ENCODE data around the gene PDE8A. TPM values are rescaled to one million over a fixed set of nuclear protein-coding genes. Genes with fewer than 3 reads are reported as not detected.

PDE8A gene
- total RNA-seq, 1 donor: 16.8 TPM

DNA sequence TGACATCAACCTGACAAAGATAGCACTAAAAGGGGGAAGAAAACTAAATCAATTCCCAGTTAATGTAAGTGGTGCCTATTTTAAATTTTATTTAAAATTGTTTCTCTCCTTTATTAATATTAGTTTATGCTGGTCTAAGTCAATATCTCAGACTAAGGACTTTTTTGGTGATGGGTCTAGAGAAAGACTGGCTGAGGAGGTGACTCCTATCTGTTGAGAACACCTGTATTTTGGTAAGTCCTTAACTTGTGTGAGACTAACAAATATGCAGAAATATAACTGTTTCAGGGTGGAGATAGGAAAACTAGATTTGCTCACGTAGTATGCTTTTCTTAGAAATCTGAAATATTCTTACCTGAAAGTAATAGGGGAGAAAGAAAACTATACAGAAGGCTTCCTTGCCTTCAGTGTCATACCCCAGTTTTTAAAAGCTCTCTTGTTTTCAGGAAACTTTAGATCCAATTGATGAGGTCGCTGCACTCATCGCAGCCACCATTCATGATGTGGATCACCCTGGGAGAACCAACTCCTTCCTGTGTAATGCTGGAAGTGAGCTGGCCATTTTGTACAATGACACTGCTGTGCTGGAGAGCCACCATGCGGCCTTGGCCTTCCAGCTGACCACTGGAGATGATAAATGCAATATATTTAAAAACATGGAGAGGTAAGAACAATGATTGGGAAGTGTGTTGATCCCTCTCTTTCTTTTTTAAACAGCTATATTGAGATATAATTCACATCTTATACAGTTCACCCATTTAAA is 138.9 kb downstream of the PDE8A start:
- no peak for DNase-seq (ENCODE audit: low read depth)
- H3K4me3 ChIP-seq (ENCODE audit: low read depth, low read length): no peak overlapping the region
- TF ChIP-seq, protein P1, sequence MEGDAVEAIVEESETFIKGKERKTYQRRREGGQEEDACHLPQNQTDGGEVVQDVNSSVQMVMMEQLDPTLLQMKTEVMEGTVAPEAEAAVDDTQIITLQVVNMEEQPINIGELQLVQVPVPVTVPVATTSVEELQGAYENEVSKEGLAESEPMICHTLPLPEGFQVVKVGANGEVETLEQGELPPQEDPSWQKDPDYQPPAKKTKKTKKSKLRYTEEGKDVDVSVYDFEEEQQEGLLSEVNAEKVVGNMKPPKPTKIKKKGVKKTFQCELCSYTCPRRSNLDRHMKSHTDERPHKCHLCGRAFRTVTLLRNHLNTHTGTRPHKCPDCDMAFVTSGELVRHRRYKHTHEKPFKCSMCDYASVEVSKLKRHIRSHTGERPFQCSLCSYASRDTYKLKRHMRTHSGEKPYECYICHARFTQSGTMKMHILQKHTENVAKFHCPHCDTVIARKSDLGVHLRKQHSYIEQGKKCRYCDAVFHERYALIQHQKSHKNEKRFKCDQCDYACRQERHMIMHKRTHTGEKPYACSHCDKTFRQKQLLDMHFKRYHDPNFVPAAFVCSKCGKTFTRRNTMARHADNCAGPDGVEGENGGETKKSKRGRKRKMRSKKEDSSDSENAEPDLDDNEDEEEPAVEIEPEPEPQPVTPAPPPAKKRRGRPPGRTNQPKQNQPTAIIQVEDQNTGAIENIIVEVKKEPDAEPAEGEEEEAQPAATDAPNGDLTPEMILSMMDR (IDR thresholded peaks at IDR 0.05; ENCODE audit: insufficient read depth, low read depth, low read length): no peak

DNA sequence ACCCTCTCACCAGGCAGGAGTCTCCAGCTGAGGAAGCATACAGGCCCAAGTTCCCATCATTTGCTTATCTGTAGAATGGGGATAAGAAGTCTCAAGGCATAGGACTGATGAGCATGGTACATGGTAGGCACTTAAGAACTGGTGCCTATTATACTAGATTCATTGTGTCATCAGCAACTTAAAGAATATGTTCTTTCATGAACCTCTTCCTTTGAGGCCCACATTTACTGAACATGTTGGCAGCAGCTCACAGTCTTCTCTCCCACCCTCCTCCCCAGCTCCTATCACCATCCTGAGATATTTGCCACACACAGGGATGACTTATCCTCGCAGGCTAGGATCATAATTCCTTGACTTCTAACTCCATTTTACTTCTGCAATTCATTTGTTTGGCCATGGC is 142.5 kb downstream of the PDE8A start:
- TF ChIP-seq, protein P1 (IDR thresholded peaks at IDR 0.05; ENCODE audit: insufficient read depth, low read depth, low read length): no peak
- no peak overlapping the region for H3K4me3 ChIP-seq (ENCODE audit: low read depth, low read length)
- DNase-seq (ENCODE audit: low read depth): no peak

DNA sequence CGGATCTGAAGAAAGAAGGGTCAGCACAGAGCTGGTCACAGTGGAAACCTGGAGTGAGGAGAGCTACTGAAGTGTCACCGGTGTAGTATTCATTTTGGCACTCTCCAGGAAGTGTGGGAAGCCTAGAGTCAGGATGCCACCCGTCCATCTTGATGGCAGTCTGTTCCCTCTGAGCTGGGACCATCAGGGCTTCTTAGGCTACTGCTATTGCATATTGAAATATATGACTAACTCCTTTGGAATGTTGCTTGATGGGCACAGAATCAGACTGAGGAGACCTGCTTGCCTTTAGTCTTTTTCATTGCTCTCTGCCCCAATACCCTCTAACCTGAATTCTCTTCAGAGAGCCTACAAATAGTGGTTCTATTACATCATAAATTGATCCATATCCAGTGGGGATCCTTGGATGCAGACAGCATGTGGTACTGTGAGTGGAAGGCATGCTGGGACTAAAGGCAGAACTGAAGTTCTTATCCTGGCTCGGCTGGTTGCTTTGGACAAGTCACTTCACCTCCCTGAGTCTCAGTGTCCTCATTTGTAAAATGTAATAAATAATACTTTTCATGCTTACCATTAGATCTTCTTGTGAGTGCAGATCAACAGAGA is 143.5 kb downstream of the PDE8A start:
- TF ChIP-seq, protein P1 (IDR thresholded peaks at IDR 0.05; ENCODE audit: insufficient read depth, low read depth, low read length): no peak
- DNase-seq (ENCODE audit: low read depth): peak; percentile 33
- no peak overlapping the region for H3K4me3 ChIP-seq (ENCODE audit: low read depth, low read length)

DNA sequence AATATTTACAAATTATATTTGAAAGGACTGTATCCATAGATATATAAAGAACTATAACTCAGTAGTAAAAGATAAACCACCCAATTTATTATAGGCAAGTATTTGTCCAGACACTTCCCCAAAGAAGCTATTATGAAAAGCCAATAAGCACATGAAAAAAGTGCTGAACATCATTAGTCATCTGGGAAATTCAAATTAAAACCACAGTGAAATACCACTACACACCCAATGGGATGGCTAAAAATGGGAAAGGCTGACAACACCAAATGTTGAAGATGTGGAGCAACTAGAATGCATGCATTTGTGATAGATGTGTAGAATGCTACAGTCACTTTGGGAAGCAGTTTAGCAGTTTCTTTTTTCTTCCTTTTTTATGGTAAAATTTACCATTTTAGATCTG is 147.0 kb downstream of the PDE8A start:
- no peak for DNase-seq (ENCODE audit: low read depth)

DNA sequence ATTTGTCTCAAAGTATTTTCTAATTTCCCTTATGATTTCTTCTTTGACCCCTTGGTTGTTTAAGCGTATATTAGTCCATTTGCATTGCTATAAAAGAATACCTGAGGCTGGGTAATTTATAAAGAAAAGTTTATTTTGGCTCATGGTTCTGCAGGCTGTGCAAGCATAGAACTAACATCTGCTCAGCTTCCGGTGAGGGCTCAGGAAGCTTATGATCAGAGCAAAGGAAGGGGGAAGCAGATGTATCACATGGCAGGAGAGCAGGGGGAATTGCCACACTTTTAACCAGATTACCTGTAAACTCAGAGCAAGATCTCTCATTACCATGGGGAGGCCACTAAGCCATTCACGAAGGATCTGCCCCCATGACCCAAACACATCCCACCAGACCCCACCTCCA is 148.2 kb downstream of the PDE8A start:
- H3K4me3 ChIP-seq (ENCODE audit: low read depth, low read length): no peak overlapping the region
- TF ChIP-seq, protein P1 (IDR thresholded peaks at IDR 0.05; ENCODE audit: insufficient read depth, low read depth, low read length): no peak
- no peak for DNase-seq (ENCODE audit: low read depth)

More for the DNA sequence above, 147.0 kb downstream of the PDE8A start:
- no peak overlapping the region for H3K4me3 ChIP-seq (ENCODE audit: low read depth, low read length)
- TF ChIP-seq, protein P1 (IDR thresholded peaks at IDR 0.05; ENCODE audit: insufficient read depth, low read depth, low read length): no peak

DNA sequence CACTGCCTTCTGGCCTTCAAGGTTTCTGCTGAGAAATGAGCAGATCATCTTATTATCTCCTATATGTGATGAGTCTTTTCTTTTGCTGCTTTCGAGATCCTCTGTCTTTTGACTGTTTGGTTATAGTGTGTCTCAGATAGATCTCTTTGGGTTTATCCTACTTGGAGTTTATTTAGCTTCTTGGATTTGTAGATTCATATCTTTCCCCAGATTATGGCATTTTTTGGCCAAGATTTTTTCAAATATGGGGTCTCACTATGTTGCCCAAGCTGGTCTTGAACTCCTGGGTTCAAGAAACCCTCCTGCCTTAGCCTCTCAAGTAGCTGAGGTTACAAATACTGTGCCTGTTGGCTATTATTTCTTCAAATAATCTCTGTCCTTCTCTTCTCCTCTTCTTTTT is 150.3 kb downstream of the PDE8A start:
- TF ChIP-seq, protein P1 (IDR thresholded peaks at IDR 0.05; ENCODE audit: insufficient read depth, low read depth, low read length): no peak
- no peak for DNase-seq (ENCODE audit: low read depth)
- H3K4me3 ChIP-seq (ENCODE audit: low read depth, low read length): no peak overlapping the region

Measured in fibroblast of villous mesenchyme (primary cell).